Neural cell (in vitro differentiated cells): Measurements from ENCODE around the gene AFMID. TPM values are rescaled to one million over a fixed set of nuclear protein-coding genes. Genes with fewer than 3 reads are reported as not detected.
"Not testable (repeated sequence)": the region's sequence is repeated elsewhere in the genome, so short reads cannot be mapped to it uniquely, and the experiment has no call there.

Source experiments
- H2AFZ ChIP-seq: fragments of 200-600, 300-800 bp; sonication (generic), shearing (Covaris generic); 2 replicates; pipeline ENCODE4 v1.6.0; 2014; ENCODE audit warnings: low read depth, mild to moderate bottlenecking, antibody characterized with exemption, low read length, moderate library complexity
- H3F3A ChIP-seq: fragments of 200-600 bp; shearing (Covaris generic); 2 replicates; pipeline ENCODE4 v1.6.1; 2016; ENCODE audit warnings: mild to moderate bottlenecking, moderate library complexity, mixed read lengths, antibody characterized with exemption, low read length; ENCODE audit not compliant: insufficient read depth, poor library complexity, severe bottlenecking
- H3K27ac ChIP-seq: fragments of 200-600, 300-800 bp; sonication (generic), shearing (Covaris generic); 2 replicates; pipeline ENCODE4 v1.5.1; 2014; ENCODE audit warnings: mild to moderate bottlenecking, low read length, moderate library complexity
- H3K27me3 ChIP-seq: fragments of 300-800, 200-600 bp; sonication (generic), shearing (Covaris generic); 2 replicates; pipeline ENCODE4 v1.6.0; 2014; ENCODE audit warnings: mild to moderate bottlenecking, low read depth, low read length, moderate library complexity; ENCODE audit not compliant: insufficient read depth
- H3K36me3 ChIP-seq: fragments of 300-800, 200-600 bp; sonication (generic), shearing (Covaris generic); 2 replicates; pipeline ENCODE4 v1.5.1; 2014; ENCODE audit warnings: mild to moderate bottlenecking, antibody characterized with exemption, low read length, moderate library complexity; ENCODE audit not compliant: insufficient read depth
- H3K4me2 ChIP-seq: fragments of 300-800, 200-600 bp; sonication (generic), shearing (Covaris generic); 2 replicates; pipeline ENCODE4 v1.6.0; 2014; ENCODE audit warnings: mild to moderate bottlenecking, low read length
- H3K4me3 ChIP-seq: fragments of 300-800, 200-600 bp; sonication (generic), shearing (Covaris generic); 2 replicates; pipeline ENCODE4 v1.5.1; 2014; ENCODE audit warnings: mild to moderate bottlenecking, low read length, moderate library complexity
- H3K79me2 ChIP-seq: fragments of 200-600 bp; shearing (Covaris generic); replicated peaks from 2 replicates; pipeline ENCODE4 v1.6.0; 2014; ENCODE audit warnings: mild to moderate bottlenecking, low read length, moderate library complexity; ENCODE audit not compliant: insufficient read depth
- H3K9ac ChIP-seq: fragments of 300-800, 200-600 bp; sonication (generic), shearing (Covaris generic); 2 replicates; pipeline ENCODE4 v1.6.1; 2016; ENCODE audit warnings: mild to moderate bottlenecking, low read length, mixed read lengths
- H3K9me2 ChIP-seq: fragments of 200-600 bp; shearing (Covaris generic); 2 replicates; pipeline ENCODE4 v1.6.1; 2016; ENCODE audit warnings: mild to moderate bottlenecking, low read length, mixed read lengths; ENCODE audit not compliant: insufficient read depth
- H3K9me3 ChIP-seq: fragments of 200-600, 300-800 bp; sonication (generic), shearing (Covaris generic); 2 replicates; pipeline ENCODE4 v1.6.1; 2016; ENCODE audit warnings: mild to moderate bottlenecking, mixed run types, low read length, moderate library complexity, mixed read lengths
- H4K20me1 ChIP-seq: fragments of 200-600 bp; shearing (Covaris generic); 2 replicates; pipeline ENCODE4 v1.6.1; 2016; ENCODE audit warnings: mild to moderate bottlenecking, mixed run types; ENCODE audit not compliant: insufficient read depth
- EP300 ChIP-seq: fragments of 450-650 bp; conservative IDR thresholded peaks from 2 replicates; pipeline ENCODE4 v1.6.1; 2014; ENCODE audit warnings: antibody characterized with exemption, mild to moderate bottlenecking, moderate library complexity; ENCODE audit not compliant: poor library complexity, severe bottlenecking
- EZH2 ChIP-seq: fragments of 200-600, 300-800 bp; shearing (Covaris generic), sonication (generic); IDR thresholded peaks from 2 replicates; pipeline ENCODE4 v1.6.1; 2014; ENCODE audit warnings: antibody characterized with exemption, low read length, borderline replicate concordance, mild to moderate bottlenecking; ENCODE audit not compliant: insufficient read depth, poor library complexity, severe bottlenecking
- MXI1 ChIP-seq: fragments of 450-650 bp; conservative IDR thresholded peaks from 2 replicates; pipeline ENCODE4 v1.6.1; 2014; ENCODE audit warnings: antibody characterized with exemption, mild to moderate bottlenecking; ENCODE audit not compliant: poor library complexity, severe bottlenecking
- POLR2AphosphoS5 ChIP-seq: IDR thresholded peaks from 2 replicates; pipeline ENCODE4 v1.6.1; 2012
- RAD21 ChIP-seq: fragments of 450-650 bp; conservative IDR thresholded peaks from 2 replicates; pipeline ENCODE4 v1.6.1; 2014; ENCODE audit warnings: antibody characterized with exemption, mild to moderate bottlenecking, moderate library complexity
- SMC3 ChIP-seq: fragments of 450-650 bp; conservative IDR thresholded peaks from 2 replicates; pipeline ENCODE4 v1.6.1; 2014; ENCODE audit warnings: antibody characterized with exemption, mild to moderate bottlenecking, moderate library complexity; ENCODE audit not compliant: poor library complexity
- TAF1 ChIP-seq: IDR thresholded peaks from 2 replicates; pipeline ENCODE4 v1.6.1; 2012; ENCODE audit warnings: low read depth
- polyA plus RNA-seq: library from polyadenylated mRNA; depleted of rRNA; stranded (reverse); fragments of >200 nt; gene quantifications from 2 replicates; pipeline ENCODE4 v1.2.3, GENCODE V29; 2014
- TF ChIP-seq, protein P1 (sequence below): fragments of 450-650 bp; IDR thresholded peaks from 2 replicates; pipeline ENCODE4 v1.5.1; 2014; ENCODE audit warnings: antibody characterized with exemption, mild to moderate bottlenecking, moderate library complexity; ENCODE audit not compliant: poor library complexity, severe bottlenecking
- TF ChIP-seq, protein P2 (sequence below): IDR thresholded peaks from 2 replicates; pipeline ENCODE4 v1.6.1; 2012; ENCODE audit warnings: borderline replicate concordance

The AFMID gene
- polyA plus RNA-seq, 1 donor from 2014 or later = 15.8 TPM

DNA sequence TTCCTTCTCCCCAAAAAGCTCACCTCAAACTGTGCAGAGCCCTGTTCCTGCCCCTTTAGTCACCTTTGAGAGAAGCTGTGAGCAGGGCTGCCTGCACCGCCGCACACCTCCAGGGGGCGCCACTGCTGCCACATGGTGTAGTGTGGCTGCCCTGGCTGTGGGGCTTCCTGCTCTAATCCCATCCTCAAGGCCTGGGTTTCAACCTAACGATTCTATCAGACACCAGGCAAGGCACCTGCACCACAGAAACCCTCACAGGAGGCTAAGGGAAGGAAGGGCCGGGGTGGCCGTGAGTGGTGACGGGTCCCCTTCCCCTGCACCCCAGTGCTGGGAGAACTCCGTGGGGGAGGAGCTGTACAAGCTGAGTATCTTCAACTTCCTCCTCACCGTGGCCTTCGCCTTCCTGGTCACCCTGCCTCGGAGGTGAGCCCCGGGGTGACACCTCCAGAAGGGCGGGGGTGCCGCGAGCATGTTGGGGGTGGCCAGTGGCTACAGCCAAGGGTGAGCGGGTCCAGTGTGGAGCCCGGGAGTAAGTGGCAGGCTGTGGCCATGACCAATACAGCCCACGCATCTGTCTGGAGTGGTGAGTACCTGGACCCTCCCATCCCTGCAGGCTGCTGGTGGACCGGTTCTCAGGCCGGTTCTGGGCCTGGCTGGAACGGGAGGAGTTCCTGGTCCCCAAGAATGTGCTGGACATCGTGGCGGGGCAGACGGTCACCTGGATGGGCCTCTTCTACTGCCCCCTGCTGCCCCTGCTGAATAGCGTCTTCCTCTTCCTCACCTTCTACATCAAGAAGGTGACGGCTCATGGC, 49.6 kb upstream of the AFMID start:
- no peak overlapping the region for H2AFZ ChIP-seq
- no peaks in the 10 kb centered on the region for H3K9me2 ChIP-seq
- no peaks in the 10 kb centered on the region for H3K36me3 ChIP-seq
- H3K9me3 ChIP-seq = no peaks in the 10 kb centered on the region
- no peaks in the 10 kb centered on the region for H3K79me2 ChIP-seq
- TF ChIP-seq, protein P1, sequence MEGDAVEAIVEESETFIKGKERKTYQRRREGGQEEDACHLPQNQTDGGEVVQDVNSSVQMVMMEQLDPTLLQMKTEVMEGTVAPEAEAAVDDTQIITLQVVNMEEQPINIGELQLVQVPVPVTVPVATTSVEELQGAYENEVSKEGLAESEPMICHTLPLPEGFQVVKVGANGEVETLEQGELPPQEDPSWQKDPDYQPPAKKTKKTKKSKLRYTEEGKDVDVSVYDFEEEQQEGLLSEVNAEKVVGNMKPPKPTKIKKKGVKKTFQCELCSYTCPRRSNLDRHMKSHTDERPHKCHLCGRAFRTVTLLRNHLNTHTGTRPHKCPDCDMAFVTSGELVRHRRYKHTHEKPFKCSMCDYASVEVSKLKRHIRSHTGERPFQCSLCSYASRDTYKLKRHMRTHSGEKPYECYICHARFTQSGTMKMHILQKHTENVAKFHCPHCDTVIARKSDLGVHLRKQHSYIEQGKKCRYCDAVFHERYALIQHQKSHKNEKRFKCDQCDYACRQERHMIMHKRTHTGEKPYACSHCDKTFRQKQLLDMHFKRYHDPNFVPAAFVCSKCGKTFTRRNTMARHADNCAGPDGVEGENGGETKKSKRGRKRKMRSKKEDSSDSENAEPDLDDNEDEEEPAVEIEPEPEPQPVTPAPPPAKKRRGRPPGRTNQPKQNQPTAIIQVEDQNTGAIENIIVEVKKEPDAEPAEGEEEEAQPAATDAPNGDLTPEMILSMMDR = no peak
- TF ChIP-seq, protein P2, sequence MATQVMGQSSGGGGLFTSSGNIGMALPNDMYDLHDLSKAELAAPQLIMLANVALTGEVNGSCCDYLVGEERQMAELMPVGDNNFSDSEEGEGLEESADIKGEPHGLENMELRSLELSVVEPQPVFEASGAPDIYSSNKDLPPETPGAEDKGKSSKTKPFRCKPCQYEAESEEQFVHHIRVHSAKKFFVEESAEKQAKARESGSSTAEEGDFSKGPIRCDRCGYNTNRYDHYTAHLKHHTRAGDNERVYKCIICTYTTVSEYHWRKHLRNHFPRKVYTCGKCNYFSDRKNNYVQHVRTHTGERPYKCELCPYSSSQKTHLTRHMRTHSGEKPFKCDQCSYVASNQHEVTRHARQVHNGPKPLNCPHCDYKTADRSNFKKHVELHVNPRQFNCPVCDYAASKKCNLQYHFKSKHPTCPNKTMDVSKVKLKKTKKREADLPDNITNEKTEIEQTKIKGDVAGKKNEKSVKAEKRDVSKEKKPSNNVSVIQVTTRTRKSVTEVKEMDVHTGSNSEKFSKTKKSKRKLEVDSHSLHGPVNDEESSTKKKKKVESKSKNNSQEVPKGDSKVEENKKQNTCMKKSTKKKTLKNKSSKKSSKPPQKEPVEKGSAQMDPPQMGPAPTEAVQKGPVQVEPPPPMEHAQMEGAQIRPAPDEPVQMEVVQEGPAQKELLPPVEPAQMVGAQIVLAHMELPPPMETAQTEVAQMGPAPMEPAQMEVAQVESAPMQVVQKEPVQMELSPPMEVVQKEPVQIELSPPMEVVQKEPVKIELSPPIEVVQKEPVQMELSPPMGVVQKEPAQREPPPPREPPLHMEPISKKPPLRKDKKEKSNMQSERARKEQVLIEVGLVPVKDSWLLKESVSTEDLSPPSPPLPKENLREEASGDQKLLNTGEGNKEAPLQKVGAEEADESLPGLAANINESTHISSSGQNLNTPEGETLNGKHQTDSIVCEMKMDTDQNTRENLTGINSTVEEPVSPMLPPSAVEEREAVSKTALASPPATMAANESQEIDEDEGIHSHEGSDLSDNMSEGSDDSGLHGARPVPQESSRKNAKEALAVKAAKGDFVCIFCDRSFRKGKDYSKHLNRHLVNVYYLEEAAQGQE = no peak
- no peak for TF ChIP-seq POLR2AphosphoS5
- TF ChIP-seq EP300 = no peak
- no peak for TF ChIP-seq TAF1
- no peaks in the 10 kb centered on the region for H3F3A ChIP-seq
- no peak overlapping the region for H3K9ac ChIP-seq
- H3K27me3 ChIP-seq = peaks cover 4% of the 10 kb centered on the region
- H3K4me3 ChIP-seq = no peak overlapping the region
- no peak overlapping the region for H3K4me2 ChIP-seq
- no peaks in the 10 kb centered on the region for H4K20me1 ChIP-seq
- no peak overlapping the region for H3K27ac ChIP-seq

DNA sequence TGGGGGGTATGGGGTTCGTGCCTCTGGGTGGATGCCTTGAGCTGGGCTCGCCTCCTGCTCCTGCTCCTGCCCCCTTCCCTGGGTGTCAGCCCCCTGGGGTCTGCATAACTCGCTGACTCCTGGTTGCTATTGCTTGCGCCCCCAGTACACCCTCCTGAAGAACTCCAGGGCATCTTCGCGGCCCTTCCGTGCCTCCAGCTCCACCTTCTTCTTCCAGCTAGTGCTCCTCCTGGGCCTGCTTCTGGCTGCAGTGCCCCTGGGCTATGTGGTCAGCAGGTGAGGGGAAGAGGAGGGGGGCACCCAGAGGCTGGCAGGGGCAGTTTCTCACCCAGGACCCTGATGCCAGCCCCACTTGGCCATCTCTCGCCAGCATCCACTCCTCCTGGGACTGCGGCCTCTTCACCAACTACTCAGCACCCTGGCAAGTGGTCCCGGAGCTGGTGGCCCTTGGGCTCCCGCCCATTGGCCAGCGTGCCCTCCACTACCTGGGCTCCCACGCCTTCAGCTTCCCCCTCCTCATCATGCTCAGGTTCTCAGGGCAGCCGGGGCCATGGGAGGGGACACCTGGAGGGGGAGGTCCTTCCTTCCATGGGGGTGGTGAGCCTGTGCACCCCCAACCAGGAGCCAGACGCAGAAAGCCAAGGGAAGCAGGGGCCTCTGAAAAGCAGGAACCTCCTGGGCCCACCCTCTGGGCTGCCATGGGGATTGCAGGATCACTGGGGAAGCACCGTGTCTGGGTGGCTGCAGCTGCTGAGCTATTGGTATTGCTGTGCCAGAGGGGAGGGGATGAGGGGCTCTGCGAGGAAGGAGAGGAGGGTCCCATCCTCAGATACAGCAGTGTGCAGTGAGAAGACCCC, 48.7 kb upstream of the AFMID start:
- Histone ChIP-seq H3K4me2 (no peak overlapping the region), H3K9me2 (no peaks in the 10 kb centered on the region), H3K27me3 (no peaks in the 10 kb centered on the region), H2AFZ (no peak overlapping the region), H3F3A (no peaks in the 10 kb centered on the region), H3K9ac (no peak overlapping the region), H3K27ac (no peak overlapping the region), H4K20me1 (no peaks in the 10 kb centered on the region), H3K79me2 (no peaks in the 10 kb centered on the region), H3K36me3 (no peaks in the 10 kb centered on the region), H3K4me3 (no peak overlapping the region), H3K9me3 (no peaks in the 10 kb centered on the region)
- TF ChIP-seq EP300 (no peak), SMC3 (no peak), POLR2AphosphoS5 (no peak), RAD21 (no peak), MXI1 (no peak), EZH2 (no peak), TAF1 (no peak)
- TF ChIP-seq, protein P1 = no peak
- TF ChIP-seq, protein P2 = no peak

DNA sequence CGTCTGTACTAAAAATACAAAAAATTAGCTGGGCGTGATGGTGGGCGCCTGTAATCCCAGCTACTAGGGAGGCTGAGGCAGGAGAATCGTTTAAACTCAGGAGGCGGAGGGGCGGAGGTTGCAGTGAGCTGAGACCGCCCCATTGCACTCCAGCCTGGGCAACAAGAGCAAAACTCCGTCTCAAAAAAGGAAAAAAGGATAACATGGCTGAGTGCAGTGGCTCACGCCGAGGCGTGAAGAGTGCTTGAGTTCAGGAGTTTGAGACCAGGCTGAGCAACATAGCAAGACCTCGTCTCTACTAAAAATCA, 47.3 kb upstream of the AFMID start:
- H3K9me2 ChIP-seq, H3K36me3 ChIP-seq, H3K4me3 ChIP-seq, H3K27ac ChIP-seq, H3K9me3 ChIP-seq, H3K9ac ChIP-seq, H3K4me2 ChIP-seq, H3K79me2 ChIP-seq, H3F3A ChIP-seq, H3K27me3 ChIP-seq, H2AFZ ChIP-seq, H4K20me1 ChIP-seq: not testable (repeated sequence)
